Fibroblast of pulmonary artery (primary cell): ENCODE data around the gene IGFBP5.

Source experiments
- DNase-seq: peaks from one replicate; pipeline ENCODE4 v3.0.0-alpha.2; 2010; ENCODE audit warnings: low read depth
- H3K4me3 ChIP-seq: replicated peaks from 2 replicates; pipeline ENCODE4 v1.5.1; 2011; ENCODE audit warnings: low read depth, mild to moderate bottlenecking, control low read depth, low read length, moderate library complexity
- TF ChIP-seq, protein P1 (sequence below): IDR thresholded peaks from 2 replicates; pipeline ENCODE4 v1.5.1; 2011; ENCODE audit warnings: mild to moderate bottlenecking, control low read depth, low read length, inconsistent platforms; ENCODE audit errors: missing control alignments

Gene IGFBP5

DNA sequence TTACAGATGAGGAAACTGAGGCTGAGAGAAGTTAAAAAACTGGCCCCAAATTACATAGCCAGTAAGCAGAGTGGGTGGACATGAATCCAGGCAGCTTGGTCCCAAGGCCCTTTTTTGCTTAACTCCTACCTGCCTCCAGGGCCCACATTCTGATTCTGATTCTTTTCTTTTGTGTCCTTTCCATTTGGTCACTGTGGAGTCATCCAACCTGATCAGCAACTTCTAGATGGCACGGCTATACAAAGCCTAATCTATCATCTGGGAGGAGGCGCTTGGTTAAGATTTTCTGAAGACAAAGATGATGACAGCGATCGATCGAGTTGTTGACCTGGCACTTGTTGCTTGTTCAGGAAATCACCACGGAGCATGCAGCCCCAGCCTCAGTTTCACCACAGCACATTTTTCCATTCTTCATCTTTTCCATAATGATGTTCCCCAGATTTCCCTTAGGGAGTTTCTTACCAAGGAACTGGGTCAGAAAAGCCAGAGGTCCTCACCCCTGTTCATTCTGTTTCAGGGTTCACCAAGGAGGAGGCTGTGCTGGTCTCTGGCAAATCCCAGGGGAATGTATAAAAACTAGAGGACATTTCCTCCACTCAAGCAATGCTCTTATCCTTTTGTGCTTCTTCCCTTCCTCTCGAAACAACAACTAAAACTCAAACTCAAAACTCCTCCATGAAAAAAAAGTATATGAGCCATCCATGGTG lies 69.0 kb downstream of the IGFBP5 start:
- H3K4me3 ChIP-seq = no peak overlapping the region
- TF ChIP-seq, protein P1, sequence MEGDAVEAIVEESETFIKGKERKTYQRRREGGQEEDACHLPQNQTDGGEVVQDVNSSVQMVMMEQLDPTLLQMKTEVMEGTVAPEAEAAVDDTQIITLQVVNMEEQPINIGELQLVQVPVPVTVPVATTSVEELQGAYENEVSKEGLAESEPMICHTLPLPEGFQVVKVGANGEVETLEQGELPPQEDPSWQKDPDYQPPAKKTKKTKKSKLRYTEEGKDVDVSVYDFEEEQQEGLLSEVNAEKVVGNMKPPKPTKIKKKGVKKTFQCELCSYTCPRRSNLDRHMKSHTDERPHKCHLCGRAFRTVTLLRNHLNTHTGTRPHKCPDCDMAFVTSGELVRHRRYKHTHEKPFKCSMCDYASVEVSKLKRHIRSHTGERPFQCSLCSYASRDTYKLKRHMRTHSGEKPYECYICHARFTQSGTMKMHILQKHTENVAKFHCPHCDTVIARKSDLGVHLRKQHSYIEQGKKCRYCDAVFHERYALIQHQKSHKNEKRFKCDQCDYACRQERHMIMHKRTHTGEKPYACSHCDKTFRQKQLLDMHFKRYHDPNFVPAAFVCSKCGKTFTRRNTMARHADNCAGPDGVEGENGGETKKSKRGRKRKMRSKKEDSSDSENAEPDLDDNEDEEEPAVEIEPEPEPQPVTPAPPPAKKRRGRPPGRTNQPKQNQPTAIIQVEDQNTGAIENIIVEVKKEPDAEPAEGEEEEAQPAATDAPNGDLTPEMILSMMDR = no peak
- DNase-seq = no peak

DNA sequence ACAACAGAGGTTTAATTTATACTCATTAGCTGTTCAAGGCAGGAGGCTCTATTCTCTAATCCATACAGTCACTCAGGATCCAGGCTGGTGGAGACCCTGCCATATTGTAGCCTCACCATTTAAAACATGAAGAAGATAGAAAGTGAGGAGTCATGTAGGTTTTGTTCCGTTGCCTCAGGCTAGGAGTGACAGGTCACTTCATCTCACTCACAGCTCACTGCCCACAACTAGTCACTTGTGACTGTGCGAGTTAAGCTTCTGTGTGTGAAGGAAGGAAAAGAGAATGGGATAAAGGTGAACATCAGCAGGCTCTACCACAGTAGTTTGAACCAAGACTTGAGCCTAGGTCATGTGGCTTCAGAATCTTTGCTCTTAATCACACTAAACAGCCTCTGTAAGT lies 71.1 kb downstream of the IGFBP5 start:
- no peak for DNase-seq
- no peak overlapping the region for H3K4me3 ChIP-seq
- TF ChIP-seq, protein P1 = no peak

DNA sequence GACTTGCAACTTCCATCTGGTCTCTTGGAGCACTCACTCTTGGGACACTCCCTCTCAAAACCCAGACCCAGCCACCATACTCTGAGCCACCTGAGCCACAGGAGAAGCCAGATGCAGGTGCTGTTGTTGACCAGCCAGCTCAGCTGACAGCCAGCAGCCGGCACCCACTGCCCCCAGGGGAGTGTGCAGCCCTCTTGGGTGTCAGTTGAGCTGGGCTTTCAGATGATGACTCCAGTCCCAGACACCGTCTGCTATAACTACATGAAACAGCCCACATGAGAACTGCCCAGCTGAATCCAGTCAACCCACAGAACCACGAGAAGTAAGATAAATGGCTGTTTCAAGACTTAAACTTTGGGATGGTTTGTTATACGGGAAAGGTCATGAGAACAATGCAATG lies 72.8 kb downstream of the IGFBP5 start:
- TF ChIP-seq, protein P1 = no peak
- no peak for DNase-seq
- no peak overlapping the region for H3K4me3 ChIP-seq
